Ammon's horn (tissue), 1 donor: Measurements from ENCODE around the gene GKN2.
"Not testable (repeated sequence)": the region's sequence is repeated elsewhere in the genome, so short reads cannot be mapped to it uniquely, and the experiment has no call there.

Source experiments
- DNase-seq: peaks from one replicate; pipeline ENCODE4 v3.0.0-alpha.2; 2016; ENCODE audit warnings: low spot score

The GKN2 gene

DNA sequence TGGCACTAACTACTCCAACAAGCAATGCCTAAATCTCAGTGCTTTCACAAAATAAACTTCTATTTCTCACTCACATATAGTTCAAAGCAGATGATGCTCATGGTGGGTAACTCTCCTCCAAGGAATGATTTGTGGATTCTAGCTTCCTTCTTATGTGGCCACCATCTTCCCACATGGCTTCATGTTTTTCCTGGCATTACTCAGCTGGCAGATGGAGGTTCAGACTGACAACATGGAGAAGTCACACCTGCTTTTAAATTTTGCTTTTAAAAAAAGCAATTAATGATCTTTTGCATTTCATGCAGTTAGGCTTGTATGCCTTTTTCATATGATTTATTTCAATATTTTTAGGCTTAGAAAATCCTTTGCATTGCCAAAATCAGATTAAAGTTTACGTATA, 6.3 kb upstream of the GKN2 start:
- no peak for DNase-seq

DNA sequence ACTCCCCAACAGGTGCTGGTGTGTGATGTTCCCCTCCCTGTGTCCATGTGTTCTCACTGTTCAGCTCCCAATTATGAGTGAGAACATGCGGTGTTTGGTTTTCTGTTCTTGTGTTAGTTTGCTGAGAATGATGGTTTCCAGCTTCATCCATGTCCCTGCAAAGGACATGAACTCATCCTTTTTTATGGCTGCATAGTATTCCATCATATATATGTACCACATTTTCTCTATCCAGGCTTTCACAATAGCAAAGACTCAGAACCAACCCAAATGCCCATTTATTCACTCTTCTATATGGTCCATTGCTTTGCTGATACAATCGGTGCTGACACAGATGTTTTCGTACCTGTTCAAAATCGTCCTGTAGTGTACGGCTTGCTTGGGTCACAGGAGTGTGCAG, 2.7 kb upstream of the GKN2 start:
- DNase-seq, result not testable (repeated sequence)

DNA sequence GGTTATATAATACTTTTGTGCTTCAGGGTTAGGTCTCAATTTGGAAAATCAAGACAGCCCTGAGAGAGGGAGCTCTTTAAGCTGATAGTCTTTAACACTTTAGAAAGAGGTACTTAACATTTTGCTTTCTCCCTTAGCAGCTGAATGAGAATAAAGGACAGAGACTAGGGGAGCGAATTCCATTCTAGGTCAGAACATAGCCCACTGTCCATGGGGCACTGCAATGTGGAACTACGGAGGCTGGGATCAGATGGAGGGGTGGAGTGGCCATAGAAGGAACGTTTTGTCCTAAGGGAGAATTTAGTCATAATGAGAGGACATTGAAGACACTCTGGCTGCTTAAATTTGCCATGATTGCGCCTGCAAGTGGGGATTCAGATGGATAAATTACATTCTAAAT, 794 bp downstream of the GKN2 start:
- no peak for DNase-seq

DNA sequence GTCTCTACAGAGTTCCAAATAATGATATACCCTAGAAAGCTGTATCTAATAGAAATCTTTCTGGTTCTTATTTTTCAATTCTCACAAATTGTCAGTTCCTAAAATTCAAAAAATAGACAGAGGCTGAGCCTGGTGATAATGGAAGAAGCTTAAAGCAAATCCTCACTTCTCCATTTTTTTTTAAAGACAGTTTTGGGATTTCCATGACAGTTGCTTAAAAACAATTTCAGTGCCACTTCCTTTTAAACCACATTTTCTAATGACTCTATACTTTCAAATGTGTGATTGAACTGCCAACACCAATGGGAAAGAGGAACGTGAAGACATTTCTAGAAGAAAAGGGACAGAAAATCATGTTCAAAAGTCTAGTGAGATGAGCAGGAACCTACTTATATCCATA, 4.0 kb downstream of the GKN2 start:
- no peak for DNase-seq

DNA sequence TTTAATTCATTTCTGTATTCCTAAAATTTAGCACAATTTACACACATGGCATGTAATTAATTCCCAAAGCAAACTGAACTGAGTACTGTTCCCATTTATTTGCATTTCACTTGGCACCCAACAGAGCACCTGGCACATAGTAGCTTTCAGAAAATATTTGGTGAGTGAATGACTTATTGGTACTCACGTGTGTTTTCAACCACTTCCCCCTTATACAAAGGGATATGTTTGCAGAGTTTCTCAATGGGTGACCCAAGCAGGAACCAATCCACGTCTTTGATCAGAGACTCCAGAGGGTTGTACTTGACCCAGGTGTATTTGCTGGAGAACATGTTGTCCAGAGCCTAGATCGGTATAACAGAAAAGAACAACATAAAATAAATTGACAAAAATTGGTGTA, 6.6 kb downstream of the GKN2 start:
- no peak for DNase-seq

DNA sequence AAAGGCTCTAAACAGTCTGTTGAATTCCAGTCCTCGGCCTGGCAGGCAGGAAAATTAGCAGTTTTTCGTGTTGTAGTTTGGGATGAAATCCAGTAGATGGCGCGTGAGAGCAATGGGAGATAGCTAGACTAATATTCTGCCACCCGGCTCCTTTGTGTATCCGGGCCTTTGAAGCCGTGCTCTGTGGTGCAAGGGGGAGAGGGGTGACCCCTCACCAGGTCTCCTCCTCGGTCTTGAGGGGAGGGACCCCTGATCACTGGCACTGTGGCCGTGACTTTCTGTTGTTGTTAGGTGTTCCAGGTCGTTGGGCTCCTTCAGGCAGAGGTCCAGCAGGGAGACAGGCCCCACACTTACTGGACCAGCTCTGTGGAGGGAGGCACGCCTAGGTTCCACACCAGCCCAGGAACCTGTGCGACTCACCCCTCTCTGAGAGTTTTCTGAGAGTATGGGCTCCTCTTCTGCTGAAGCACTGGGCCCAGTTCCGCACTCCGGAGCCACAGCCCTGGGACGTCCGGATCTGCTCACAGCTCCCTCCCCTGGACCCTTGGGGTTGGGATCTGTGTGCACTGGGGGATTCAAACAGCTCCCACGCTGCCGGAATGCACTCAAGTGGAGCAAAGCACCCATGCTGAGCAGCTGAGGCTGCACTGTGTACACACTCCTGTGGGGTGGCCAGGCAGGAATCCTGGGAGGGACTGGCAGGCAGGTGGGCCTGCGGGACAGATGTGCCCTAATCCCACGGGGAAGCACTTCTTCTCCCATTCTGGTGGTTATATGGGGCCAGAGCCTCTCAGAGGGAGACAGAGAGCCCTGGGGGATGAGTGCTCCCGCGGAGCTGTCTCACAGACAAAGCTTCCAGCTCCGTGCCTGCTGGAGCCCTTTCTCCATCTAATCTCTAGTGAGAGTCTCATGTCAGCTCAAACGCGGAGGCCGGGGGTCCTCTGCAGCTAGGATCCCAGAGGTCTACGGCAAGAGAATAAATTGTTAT, 8.8 kb downstream of the GKN2 start:
- peak; percentile 67 for DNase-seq

DNA sequence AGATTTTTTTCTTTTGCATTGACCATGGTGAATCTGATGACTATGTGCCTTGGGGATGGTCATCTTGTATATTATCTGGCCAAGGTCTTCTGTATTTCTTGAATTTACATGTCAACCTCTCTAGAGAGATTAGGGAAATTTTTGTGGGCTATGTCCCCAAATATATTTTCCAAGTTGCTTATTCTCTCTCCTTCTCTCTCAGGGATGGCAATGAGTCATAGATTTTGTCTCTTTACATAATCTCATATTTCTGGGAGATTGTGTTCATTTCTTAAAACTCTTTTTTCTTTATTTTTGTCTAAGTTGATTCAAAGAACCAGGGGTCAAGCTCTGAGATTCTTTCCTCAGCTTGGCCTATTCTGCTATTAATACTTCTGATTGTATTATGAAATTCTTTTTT, 9.9 kb downstream of the GKN2 start:
- no peak for DNase-seq

DNA sequence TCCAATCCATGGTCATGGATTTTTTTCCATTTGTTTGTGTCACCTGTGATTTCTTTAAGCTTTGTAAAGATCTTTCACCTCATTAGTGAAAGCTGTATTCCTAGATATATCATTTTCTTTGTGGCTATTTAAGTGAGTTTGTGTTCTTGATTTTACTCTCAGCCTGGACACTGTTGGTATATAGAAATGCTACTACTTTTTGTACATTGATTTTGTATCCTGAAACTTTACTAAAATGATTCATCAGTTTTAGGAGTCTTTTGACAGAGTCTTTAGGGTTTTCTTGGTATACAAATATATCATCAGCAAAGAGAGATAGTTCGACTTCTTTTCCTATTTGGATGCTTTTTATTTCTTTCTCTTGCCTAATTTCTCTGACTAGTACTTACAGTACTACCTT, 12.3 kb downstream of the GKN2 start:
- no peak for DNase-seq

DNA sequence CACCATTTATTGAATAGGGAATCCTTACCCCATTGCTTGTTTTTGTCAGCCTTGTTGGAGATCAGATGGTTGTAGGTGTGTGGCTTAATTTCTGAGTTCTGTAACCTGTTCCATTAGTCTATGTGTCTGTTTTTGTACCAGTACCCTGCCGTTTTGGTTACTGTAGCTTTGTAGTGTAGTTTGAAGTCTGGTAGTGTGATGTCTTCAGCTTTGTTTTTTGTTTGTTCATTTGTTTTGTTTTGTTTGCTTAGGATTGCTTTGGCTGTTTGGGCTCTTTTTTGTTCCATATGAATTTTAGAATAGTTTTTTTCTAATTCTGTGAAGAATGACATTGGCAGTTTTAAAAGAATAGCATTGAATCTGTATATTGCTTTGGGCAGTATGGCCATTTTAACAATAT, 12.7 kb downstream of the GKN2 start:
- no peak for DNase-seq

DNA sequence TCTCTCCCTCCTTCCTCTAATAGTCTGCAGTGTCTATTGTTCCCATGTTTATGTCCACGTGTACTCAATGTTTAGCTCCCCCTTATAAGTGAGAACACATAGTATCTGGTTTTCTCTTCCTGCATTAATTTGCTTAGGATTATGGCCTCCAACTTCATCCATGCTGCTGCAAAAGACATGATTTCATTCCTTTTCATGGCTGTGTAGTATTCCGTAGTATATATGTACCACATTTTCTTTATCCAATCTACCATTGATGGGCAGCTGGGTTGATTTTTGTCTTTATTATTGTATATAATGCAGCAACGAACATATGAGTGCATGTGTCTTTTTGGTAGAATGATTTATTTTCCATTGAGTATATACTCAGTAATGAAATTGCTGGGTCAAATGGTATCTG, 13.8 kb downstream of the GKN2 start:
- DNase-seq, result no peak

DNA sequence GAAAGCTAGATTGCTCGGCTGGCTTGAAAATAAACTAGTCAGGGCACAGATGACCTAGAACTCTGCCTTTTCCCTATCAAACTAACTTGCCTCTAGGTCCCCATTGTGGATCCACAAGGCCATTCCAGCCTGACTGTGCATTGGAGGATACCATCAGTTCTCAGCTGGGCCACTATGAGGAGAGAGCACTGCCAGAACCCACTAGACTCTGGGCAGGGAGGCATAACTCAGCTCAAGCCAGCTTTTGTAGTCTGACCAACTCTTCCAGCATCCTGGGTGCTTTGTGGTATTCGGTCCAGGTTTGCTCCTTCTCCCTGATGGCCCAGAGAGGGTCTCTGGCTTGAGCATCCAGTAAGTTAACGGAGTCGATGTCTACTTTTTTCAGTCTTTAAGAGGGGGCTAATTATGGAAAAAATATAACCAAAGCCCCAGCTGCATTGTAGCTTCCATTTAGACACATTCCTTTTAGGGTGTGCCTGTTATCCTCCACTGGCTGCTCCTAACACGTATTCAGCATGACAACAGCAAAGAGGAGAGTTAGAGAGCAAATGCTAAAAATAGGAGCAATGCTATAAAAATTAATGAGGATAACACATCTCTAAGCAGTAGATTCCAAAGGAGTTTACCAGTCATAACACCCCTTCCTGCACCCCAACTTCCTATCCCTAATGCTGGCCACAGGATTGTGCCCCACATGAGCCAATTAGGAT, 15.2 kb downstream of the GKN2 start:
- DNase-seq, result no peak

DNA sequence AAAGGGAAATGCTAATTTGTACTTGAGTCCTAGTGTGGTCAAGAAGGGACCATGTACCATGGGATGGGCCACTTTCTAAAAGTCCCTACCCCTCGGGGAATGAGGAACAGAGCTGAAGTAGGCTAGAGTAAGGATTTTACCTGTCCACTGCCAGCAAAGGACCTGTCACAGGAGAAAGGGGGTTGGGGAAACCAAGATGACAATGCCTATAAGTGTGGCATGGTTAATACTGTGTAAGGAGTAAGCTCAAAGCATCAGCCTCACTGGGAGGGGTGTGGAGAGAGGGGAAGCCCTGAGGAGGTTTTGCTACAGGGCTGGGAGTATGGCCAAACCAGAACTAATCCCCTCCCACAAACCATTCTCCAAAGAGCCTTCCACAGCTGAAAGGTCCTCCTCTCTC, 15.8 kb downstream of the GKN2 start:
- no peak for DNase-seq

DNA sequence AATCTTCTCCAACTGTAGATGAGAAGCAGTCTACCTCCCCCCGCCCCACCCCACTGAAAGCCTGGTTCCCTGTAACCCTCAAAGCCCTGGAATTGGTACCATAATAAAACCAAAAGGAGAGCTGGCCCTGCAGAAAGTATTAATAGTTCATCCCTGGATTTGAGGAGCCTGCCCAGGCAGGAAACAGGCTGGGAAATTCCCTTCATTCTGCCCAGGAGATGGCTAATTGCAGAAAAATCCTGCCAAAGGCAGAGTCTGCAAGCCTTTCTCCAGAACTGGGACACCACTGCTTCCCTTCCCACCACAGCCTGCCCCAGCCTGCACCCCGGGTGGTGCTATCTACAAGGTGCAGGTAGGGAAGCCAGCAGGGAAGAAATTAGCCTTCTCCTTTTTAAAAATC, 16.3 kb downstream of the GKN2 start:
- no peak for DNase-seq

DNA sequence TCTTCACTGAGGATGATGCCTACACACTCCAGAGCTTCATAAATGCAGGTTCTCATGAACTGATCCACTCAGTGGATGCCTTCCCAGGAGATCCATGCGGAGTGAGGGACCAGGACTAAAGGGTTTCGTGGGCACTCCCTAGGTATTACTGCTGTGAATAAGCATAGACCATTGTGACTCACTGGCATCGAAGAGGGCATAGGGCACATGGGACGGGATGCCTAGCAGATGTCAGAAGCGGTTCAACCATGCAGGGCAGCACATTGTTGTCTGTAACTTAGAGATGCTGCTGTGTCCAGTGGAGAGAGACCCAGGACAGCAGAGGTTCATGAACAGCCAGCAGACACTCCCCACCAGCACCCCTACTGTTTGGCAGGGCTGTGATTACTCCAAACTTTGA, 17.2 kb downstream of the GKN2 start:
- DNase-seq, result no peak

DNA sequence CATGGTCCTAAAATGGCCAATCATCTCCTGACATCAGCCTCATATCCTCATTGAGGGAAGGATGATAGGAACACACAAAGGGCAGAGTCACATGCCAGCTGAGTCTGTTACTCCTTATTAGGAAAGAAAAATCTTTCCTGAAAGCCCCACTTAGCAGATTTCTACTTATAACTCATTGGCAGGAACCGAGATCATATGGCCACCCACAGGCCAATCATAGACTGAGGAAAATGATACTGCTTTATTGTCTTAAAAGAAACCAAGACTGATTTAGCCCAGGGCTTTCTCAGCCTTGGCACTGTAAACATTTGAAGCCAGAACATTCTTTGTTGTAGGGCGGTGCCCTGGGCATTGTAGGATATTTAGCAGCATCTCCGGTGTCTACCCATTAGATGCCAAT, 18.7 kb downstream of the GKN2 start:
- no peak for DNase-seq

DNA sequence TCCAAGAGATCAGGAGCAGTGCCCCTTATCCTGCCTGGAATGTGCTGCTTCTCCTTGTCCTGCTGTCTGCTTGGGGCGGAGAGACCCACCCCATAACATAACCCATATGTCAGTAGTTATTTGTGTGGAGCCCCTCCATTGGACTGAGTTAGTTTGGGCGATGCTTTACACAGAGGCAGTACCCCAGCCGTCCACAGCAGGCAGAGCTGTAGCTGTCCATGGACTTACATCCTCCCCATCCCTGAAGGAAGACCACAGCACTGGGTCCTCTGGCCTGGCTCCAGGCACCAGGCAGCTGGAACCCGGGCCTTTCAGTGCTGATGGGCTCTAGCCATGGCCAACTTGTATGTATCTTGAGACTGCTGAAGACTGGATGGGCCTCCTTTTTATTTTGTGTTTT, 20.3 kb downstream of the GKN2 start:
- DNase-seq, result no peak

DNA sequence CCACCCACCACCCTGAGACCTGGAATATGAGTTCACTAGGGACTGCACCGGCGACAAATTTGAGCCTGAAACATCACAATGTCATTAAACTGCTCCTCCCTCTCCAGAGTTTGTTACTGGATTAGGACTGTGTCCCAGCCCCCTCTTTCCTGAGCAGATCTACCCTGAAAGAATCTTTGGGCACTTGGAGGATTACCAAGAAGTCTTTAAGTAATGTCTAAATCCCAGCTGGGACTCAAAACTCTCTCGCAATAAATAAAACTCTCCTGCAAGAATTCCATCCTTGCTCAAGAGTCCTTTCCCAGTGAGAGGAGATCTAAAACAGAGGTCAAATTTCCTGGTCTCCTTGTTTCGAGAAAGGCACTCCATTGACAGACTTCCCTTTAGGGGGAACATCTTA, 20.9 kb downstream of the GKN2 start:
- no peak for DNase-seq

DNA sequence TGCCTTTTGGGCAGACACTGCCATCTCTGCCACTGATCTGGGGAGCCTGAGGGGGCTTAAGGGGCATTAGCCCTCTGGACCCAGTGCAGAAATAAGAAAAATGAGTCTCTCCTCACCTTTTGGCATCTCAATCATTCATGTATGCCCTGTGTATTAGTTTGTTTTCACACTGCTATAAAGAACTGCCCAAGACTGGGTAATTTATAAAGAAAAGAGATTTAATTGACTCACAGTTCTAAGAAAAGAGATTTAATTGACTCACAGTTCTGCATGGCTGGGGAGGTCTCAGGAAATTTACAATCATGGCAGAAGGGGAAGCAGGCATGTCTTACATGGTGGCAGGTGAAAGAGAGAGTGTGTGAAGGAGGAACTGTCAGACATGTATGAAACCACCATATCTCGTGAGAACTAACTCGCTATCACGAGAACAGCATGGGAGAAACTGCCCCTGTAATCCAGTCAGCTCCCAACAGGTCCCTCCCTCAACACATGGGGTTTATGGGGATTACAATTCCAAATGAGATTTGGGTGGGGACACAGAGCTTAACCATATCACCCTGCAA, 21.5 kb downstream of the GKN2 start:
- DNase-seq, result no peak

DNA sequence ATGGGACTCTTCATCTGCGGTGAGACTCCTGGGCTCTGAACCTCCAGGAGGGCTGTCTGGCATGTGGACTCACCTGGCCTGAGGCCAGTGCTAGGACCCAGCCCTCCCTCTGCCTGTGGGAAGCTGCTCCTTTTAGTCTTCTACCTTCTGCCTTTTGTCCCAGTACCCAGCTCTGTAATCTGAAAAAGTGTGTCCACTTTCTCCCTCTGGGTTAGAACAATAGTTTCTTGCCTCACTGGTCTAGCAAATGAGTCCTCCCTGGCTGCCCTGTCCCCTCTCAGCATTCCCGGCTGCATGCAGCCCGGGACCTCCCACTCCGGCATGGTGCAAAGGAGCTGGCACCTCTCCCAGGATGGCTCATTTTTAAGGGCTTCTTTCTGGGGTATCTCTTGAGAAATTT, 25.9 kb downstream of the GKN2 start:
- DNase-seq, result no peak

DNA sequence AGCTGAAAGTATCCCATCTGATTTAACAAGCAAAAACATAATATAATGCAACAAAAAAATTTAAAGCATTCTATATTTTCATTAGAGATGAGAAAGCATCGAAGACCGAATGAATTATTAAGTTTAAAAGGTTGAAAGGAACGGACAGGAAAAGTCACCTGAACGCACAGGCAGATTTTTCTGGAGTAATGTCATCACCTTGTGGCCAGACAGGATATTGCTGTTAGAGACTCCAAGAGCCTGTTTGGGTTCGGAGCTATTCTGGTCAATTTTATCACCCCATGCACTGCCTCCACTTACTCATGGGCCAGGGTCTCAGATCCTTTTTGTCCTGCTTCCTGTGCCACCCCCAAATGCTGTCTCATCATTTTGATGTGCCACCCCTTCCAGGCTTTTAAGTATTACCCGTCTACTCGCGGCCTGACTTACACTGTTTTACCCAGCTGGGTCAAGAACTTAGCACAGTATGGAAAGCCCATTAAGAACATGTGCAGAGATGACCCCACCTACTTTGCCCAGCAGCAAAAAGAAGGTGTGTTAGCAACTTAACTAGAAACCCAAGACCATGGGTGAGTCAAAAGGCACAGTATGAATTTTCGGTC, 27.3 kb downstream of the GKN2 start:
- peak; percentile 61 for DNase-seq

DNA sequence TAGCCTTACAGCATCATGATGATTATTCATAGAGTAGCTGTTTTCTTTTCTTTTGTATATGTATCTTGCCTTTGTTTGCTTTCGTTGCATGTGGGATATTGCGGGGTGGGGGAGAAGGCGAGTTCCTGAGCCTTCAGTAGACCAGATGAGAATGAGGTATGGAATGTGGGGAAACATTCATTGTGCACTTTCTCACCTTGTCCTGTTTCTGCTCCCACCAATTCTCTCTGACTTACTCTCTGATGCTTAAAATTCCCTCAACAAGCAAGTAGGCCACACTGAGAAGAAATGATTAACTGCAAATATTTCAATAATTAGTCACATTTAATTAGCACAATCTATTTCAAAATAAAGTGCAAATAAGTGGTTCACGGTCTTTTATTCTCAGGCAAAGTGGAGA, 31.0 kb downstream of the GKN2 start:
- no peak for DNase-seq

DNA sequence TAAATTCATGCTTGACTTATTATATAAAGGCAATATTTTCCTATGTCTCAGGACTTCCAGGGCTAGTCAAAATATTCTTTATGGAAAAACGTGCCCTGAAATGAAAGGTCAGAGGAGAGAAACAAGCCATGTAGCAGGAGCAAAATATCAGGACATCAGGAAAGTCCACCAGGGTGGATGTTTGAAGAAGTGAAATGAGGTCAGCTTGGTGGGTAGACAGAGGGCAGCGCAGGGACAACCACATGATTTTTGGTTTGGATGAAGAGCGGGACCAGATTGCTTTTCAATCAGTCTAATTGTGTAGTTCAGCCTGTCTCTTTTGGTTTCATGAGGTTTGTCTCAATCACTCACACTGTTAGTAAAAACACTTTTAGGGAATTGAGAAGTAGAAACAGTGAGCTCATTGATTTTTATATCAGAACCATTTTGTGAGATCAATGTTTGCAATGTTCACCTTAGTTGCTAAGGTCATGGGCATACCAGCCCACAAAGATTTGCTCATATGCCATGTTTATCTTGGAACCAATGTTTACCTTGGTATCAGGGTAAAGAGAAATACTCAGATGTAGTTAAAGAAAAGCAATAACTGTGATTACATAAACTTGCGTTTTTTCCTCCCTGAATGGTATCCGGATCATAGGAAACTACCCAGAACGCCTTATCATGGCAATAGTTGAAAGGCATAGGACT, 32.1 kb downstream of the GKN2 start:
- DNase-seq, result no peak
